NCI-H446 (cell line): Measurements from ENCODE around the gene SECTM1.
"Not testable (repeated sequence)": the region's sequence is repeated elsewhere in the genome, so short reads cannot be mapped to it uniquely, and the experiment has no call there.

Experiments
- DNase-seq, 2 experiments: peaks; one replicate each; lab custom pipeline; 2025; lab: John Stamatoyannopoulos, UW

Gene SECTM1

GRCh38 chr17:82333279-82334171, at the start of gene SECTM1:
TSS of gene SECTM1 (minus strand) at chr17:82333766. CDS start at chr17:82327240, 6,526 bp downstream.
- DNase-seq = no peak

GRCh38 chr17:82382933-82383255, 49.3 kb upstream of the SECTM1 start:
- DNase-seq = no peak

- not testable (repeated sequence) for DNase-seq
Measured at GRCh38 chr17:82382220-82382932, 48.8 kb upstream of the SECTM1 start.

GRCh38 chr17:82381703-82382009, 48.1 kb upstream of the SECTM1 start:
- not testable (repeated sequence) for DNase-seq

GRCh38 chr17:82380860-82381702, 47.5 kb upstream of the SECTM1 start:
- no peak for DNase-seq

GRCh38 chr17:82378741-82379021, 45.1 kb upstream of the SECTM1 start:
- DNase-seq = no peak

GRCh38 chr17:82377924-82378740, 44.6 kb upstream of the SECTM1 start:
- DNase-seq = no peak

GRCh38 chr17:82377294-82377693, 43.7 kb upstream of the SECTM1 start:
- not testable (repeated sequence) for DNase-seq

GRCh38 chr17:82376042-82376730, 42.6 kb upstream of the SECTM1 start:
- DNase-seq = no peak

GRCh38 chr17:82375359-82376041, 41.9 kb upstream of the SECTM1 start:
- no peak for DNase-seq

- no peak for DNase-seq
Measured at GRCh38 chr17:82374626-82375331, 41.2 kb upstream of the SECTM1 start.

- no peak for DNase-seq
Measured at GRCh38 chr17:82373731-82374625, 40.4 kb upstream of the SECTM1 start.

GRCh38 chr17:82373072-82373452, 39.5 kb upstream of the SECTM1 start:
- DNase-seq = not testable (repeated sequence)

- no peak for DNase-seq
Measured at GRCh38 chr17:82372249-82373071, 38.9 kb upstream of the SECTM1 start.

- no peak for DNase-seq
Measured at GRCh38 chr17:82371333-82372248, 38.0 kb upstream of the SECTM1 start, which contains the start of gene UTS2R. TSS of gene UTS2R (plus strand) at chr17:82371765. CDS start at chr17:82374325, 2,560 bp downstream.

GRCh38 chr17:82370471-82371332, 37.1 kb upstream of the SECTM1 start:
- DNase-seq = no peak
